Nucleus accumbens (tissue), 56 donors: ENCODE measurements around the gene LDLR.
"Not testable (repeated sequence)": the region's sequence is repeated elsewhere in the genome, so short reads cannot be mapped to it uniquely, and the experiment has no call there.

Experiments
- DNase-seq, 56 donors: peaks; one replicate each; lab custom pipeline; 2025; lab: John Stamatoyannopoulos, UW

LDLR gene

DNA sequence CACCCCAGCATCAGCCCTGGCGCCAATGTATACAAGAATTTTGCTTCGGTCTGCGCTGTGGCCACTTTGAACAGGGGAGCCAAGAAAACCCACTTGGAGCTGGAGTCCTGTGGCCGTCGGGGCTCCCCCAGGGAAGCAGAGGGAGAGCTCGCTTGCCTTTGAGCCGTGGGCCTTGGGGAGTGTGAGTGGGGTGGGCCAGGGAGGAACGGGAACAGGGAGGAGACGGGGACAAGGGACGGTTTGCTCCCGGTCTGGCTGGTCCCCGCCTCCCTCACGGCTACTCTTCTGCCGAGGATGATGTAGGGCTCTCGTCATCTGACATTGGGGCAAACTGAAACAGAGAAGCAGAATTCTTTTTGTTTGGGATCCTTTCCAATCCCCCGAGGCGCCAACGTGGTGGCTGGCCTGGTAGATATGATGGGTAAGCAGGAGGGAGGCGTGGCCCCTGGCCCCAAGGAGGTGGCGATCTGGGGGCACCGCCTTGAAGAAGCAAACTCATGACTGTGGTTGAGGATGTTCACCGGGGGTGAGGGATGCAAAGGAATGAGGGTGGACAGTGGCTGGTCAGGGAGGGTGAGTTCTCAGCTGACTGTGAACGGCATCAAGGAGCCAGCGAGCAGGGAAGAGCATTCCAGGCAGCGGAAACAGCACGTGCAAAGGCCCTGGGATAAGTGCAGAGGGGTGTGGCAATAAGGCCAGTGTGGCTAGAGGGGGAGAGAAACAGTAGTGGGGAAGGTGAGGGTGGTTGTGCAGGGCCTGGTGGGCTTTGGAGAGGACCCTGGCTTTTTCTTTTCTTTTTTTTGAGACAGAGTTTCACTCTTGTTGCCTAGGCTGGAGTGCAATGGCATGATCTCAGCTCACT lies 77.2 kb downstream of the LDLR start:
- no peak for DNase-seq

DNA sequence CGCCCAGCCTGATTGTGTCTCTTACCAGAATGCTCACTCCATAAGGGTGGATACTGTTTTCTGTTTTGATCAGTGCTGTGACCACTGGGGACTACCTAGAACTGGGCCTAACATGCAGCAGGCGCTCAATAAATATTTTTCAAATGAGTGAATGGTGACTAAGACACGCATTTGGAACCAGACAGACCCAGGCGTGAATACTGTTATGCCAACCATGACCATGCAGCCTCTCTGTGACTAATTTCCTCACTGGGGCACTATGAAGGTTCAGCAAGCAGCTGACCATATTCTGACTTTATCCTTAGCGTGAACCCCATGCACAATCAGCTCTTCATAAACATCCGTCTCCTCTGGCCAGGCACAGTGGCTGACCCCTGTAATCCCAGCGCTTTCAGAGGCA lies 79.3 kb downstream of the LDLR start:
- no peak for DNase-seq

DNA sequence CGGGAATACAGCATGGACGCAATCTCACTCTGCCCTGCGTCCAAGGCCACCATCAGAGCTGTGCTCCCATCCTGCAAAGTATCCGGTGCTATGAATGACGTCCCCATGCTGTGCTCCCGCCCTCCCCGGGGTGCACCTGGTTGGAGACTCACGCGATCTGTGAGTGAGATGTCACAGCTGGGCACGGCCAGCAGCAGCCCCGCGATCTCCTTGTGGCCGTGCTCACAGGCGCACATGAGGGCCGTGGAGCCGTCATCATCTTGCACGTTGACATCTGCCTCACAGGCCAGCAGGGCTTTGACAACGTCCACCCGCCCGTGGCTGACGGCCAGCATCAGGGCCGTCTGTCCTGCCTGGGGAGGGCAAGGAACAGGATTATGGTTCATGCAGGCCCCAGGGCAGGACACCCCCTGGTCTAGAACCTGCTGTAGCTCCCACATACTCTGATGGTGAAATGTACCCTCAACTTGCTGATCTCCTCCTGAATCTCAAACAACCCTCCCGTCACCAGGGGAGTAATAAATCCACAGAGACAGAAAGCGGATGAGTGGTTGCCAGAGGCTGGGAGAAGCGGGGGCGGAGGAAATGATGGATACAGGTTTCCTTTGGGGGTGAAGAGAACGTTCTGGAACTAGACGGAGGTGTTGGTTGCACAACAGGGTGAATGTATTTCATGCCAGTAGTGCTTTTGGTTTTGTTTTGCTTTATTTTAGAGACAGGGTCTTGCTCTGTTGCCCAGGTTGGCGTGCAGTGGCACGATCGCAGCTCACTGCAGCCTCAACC lies 80.8 kb downstream of the LDLR start:
- no peak for DNase-seq

DNA sequence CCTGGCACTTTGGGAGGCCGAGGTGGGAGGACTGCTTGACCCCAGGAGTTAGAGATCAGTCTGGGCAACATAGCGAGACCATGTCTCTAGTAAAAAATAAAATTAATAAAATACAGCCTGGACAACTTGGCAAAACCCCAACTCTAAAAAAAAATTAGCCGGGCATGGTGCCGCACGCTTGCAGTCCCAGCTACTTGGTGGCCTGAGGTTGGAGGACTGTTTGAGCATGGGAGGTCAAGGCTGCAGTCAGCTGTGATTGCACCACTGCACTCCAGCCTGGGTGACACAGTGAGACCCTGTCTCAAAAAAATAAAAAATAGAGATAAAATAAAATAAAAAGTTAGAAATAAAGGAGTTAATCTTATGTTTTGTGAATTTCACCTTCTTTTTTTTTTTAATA lies 81.9 kb downstream of the LDLR start:
- no peak for DNase-seq

DNA sequence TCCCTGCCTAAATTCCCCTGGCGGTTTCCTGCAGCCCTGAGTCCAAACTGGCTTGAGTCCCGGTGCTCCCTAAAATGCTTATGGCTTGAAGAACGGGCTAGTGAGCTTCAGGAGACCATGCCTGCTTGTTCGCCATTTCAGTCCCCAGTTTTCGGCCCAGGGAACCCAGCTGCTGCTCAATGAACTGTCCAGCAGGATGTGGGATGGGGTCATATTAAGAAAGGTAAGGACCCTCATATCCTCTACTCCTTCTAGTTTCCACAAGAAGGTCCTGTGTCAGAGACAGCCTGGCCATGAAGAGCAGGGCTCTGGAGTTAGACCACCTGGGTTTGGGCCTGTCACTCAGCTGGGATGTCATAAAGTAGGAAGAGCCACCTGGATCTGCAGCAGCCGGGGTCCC lies 83.3 kb downstream of the LDLR start:
- no peak for DNase-seq

DNA sequence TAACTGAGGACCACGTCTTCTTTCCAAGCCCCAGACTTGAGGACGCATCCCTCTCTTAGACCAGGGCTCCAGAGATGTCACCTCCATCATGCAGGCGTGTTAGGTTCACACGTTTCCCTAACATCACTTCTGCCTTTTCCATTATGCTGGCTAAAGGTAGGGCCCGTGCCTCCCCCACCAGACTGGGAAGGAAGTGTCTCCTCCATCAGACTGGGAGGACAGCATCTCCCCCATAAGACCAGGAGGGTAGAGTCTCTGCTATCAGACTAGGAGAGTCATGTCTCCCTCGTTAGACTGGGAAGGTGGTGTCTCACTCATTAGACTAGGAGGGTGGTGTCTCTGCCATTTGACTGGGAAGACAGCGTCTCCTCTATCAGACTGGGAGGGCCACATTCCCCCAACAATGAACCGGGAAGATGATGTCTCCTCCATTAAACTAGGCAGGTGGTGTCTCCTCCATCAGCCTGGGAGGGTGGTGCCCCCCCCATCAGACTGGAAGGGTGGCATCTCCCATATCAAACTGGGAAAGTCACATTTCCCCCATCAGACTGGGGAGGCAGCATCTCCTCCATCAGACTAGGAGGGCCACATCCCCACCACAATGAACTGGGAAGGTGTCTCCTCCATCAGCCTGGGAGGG lies 84.4 kb downstream of the LDLR start:
- DNase-seq, result no peak

DNA sequence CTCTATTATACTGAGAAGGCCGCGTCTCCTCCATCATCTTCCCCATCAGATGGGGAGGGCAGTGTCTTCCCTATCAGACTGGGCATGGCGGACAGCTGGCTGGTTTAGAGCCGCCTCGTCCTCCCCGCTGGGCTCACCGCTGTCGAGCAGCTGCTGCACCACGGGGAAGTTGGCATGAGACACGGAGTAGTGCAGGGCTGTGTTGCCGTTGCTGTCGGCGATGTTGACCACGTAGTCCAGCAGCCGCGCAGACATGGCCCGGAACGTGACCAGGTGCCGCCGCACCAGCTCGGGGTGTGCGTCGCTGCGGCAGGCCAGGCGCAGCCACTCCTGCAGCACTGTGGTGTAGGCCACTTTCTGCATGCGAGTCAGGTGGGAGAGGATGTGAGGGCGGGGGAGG lies 85.1 kb downstream of the LDLR start:
- DNase-seq, result no peak

DNA sequence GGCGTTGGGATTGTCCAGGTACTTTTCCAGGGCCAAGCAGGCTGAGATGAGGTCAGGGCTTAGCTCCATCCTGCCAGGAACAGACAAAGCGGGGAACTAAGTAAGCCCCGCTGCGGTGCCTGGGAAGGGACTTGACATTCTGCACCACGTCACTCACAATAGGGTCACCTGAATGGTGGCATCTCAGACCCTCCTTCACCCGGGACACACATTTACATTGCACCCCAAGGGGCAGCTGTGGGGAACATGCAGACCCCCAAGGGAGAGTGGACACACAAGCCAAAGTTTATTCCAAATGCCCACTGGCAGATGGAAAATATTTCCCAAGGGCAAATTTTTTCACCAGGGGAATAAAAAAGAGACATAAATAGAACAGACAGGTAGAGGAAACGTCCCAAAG lies 86.7 kb downstream of the LDLR start:
- no peak for DNase-seq

DNA sequence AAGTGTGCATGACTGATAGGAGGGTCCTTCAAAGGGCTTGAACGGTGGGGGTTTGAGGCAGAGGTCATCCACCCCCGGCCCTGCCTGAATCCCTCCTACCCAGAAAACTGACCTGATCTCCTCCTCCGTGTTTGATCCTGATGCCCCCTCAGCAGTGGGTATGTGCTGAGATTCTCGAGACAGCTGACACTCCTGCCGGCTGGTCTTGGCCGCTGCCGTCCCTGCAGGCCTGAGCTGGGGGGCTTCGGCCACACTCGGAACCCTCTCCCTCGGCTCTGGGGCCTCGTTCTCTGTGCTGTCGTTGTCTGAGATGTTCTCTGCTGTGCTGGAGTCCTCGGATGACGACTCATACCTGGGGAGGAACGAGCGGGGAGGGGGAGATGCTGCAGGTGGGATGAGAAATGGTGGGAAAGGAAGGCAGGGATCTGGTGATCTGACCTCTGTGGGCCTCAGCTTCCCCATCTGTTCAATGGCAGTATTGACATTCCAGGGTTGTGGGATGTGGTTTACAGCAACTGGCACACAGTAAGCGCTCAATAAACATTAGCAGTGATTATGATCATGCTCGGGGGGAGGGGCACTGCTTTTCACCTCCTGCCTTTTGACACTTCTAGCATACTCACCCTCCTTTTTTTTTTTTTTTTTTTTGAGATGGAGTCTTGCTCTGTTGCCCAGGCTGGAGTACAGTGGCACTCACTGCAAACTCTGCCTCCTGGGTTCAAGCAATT lies 87.4 kb downstream of the LDLR start:
- DNase-seq, result no peak

DNA sequence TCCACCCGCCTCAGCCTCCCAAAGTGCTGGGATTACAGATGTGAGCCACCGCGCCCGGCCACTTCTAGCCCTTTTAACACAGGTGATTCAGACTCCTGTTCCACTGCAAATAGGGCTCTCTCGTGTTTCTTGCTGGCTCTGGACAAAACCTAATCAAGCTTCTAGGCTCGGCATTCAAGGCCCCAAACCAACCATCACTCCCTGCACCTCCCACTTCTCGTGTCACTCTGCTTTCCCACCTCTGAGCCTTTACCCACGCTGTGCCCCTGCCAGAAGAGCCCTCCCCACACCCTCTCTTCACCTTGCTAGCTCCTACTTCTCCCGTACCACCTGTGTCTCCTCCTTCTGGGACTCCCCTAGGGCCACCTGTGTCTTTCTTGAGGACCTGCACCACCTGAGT lies 88.3 kb downstream of the LDLR start:
- no peak for DNase-seq

DNA sequence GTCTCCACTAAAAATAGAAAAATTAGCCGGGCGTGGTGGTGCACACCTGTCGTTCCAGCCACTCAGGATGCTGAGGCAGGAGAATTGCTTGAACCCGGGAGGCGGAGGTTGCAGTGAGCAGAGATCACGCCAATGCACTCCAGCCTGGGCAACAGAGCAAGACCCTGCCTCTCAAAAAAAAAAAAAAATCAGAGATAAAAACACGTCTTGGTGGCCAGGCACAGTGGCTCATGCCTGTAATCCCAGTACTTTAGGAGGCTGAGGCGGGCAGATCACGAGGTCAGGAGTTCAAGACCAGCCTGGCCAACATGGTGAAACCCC lies 89.8 kb downstream of the LDLR start:
- DNase-seq, result not testable (repeated sequence)

DNA sequence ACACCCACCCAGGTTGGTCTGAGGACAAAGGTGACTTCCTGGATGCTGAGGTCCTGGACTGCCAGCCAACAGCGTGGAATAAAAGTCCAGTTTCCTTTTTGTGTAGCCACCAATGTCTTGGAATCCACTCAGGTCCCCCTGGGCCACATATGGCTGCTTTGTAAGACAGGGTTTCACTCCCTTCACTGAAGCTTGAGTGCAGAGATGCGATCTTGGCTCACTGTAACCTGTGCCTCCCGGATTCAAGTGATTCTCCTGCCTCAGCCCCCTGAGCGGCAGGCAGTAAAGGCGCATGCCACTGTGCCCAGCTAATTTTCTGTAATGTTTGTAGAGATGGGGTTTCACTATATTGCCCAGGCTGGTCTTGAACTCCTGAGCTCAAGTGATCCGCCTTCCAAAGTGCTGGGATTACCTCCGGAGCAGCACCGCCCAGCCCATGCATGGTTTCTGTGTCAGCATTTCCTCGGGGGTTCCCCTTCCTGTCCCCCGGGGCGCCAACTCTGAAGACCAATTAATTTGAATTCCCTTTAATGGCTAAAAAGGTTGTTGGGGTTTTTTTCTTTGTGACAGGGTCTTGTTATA lies 90.5 kb downstream of the LDLR start:
- no peak for DNase-seq

DNA sequence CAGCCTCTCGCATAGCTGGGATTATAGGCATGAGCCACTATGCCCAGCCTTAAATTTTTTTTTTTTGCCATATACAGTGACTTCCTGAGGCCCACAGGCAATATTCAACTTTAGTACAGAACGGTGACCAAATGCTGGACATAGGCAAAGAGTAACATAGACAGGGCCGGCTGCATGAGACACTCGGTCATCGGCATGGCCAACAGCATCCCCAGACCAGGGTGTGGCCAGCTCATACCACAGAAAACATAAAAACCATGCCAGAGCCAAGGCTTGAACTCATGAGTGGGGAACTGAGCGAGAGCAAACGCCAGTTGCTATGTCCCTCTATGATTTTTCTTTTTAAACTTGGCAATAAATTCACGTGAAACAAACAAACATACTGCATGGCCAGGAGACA lies 91.1 kb downstream of the LDLR start:
- DNase-seq, result no peak

DNA sequence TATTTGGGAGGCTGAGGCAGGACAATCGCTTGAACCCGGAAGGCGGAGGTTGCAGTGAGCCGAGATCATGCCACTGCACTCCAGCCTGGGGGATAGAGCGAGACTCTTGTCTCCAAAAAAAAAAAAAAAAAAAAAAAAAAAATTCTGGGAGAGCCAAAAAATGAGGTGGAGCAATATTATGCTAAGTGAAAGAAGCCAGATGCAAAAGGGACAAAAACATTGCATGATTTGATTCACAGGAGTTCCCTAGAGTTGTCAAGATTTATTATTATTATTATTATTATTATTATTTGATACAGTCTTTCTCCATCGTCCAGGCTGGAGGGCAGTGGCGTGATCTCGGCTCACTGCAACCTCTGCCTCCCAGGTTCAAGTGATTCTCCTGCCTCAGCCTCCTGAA lies 91.7 kb downstream of the LDLR start:
- DNase-seq, result not testable (repeated sequence)

DNA sequence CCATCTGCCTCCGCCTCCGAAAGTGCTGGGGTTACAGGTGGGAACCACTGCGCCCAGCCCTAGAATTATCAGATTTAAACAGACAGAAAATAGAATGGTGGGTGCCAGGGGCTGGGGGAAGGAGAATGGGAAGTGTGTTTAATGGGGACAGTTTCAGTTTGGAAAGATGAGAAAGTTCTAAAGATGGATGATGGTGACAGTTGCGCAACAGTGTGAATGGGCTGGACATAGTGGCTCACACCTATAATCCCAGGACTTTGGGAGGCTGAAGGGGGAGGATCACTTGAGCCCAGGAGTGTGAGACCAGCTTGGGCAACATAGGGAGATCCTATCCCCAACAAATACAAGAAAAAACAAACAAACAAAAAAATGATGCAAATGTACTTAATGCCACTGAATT lies 92.2 kb downstream of the LDLR start:
- no peak for DNase-seq
